Omental fat pad (tissue), 4 donors: ENCODE data around the gene WSCD1. TPM values are rescaled to one million over a fixed set of nuclear protein-coding genes. Genes with fewer than 3 reads are reported as not detected.

Experiments used
- ATAC-seq: fragments of 150-250 bp; one replicate; pipeline ENCODE4 v1.9.1; 2016; ENCODE audit warnings: mild to moderate bottlenecking, moderate library complexity; ENCODE audit not compliant: low FRiP score
- DNase-seq: peaks from one replicate; pipeline ENCODE4 v3.0.0-alpha.2; 2019; ENCODE audit warnings: low spot score
- CTCF ChIP-seq, 3 donors: fragments of 450-650 bp; IDR thresholded peaks; one replicate each; pipeline ENCODE4 v1.5.1; 2016 to 2017; ENCODE audit warnings: antibody characterized with exemption in 3 of 3, mild to moderate bottlenecking in 3 of 3, moderate library complexity in 2 of 3
- total RNA-seq, 4 donors: library from RNA; depleted of rRNA; stranded (reverse); fragments of >200 nt; gene quantifications; one replicate each; pipeline ENCODE4 v1.1.0, GENCODE V29; 2016

WSCD1 gene
- total RNA-seq, 4 donors from 2014 or later: 0.93 to 6.1 (median 2.4) TPM

- TF ChIP-seq CTCF (IDR thresholded peaks at IDR 0.05): no peak
- ATAC-seq: no peak
- no peak for DNase-seq
These were observed 14.4 kb downstream of the WSCD1 start for GRCh38 chr17:6084311-6085161.

GRCh38 chr17:6085812-6086211, 15.6 kb downstream of the WSCD1 start:
- ATAC-seq (no peak), DNase-seq (no peak)
- no peak for TF ChIP-seq CTCF (IDR thresholded peaks at IDR 0.05)

- TF ChIP-seq CTCF (IDR thresholded peaks at IDR 0.05): no peak
- ATAC-seq: no peak
- no peak for DNase-seq
These were observed 16.6 kb downstream of the WSCD1 start for GRCh38 chr17:6086603-6087400.

- DNase-seq (no peak), ATAC-seq (no peak)
These were observed 18.0 kb downstream of the WSCD1 start for GRCh38 chr17:6088141-6088540.

GRCh38 chr17:6090253-6090652, 20.1 kb downstream of the WSCD1 start:
- no peak for TF ChIP-seq CTCF (IDR thresholded peaks at IDR 0.05)
- DNase-seq (no peak), ATAC-seq (no peak)

More at GRCh38 chr17:6088141-6088540, 18.0 kb downstream of the WSCD1 start:
- TF ChIP-seq CTCF (IDR thresholded peaks at IDR 0.05): no peak

GRCh38 chr17:6092182-6092902, 22.2 kb downstream of the WSCD1 start:
- DNase-seq (no peak), ATAC-seq (no peak)
- no peak for TF ChIP-seq CTCF (IDR thresholded peaks at IDR 0.05)
